Lung microvascular endothelial cell (primary cell): Measurements from ENCODE around the gene RHPN2. TPM values are rescaled to one million over a fixed set of nuclear protein-coding genes. Genes with fewer than 3 reads are reported as not detected.
"Not testable (repeated sequence)": the region's sequence is repeated elsewhere in the genome, so short reads cannot be mapped to it uniquely, and the experiment has no call there.

Experiments
- DNase-seq, 2 donors: peaks; one replicate each; pipeline versions ENCODE4 v3.0.0 to v3.0.0-alpha.2; 2010; ENCODE audit warnings: low read depth in 2 of 2
- total RNA-seq: library from RNA; depleted of rRNA; stranded (reverse); fragments of >200 nt; gene quantifications from 2 replicates; pipeline ENCODE4 v1.2.1, GENCODE V29; 2014

Gene RHPN2
- total RNA-seq, 1 donor from 2014 or later = 10.9 TPM

- peak in 1 of 2 donors; percentile 10 for DNase-seq
These were observed 32.4 kb downstream of the RHPN2 start for GRCh38 chr19:33032218-33032781.

GRCh38 chr19:33029746-33030303 is 34.9 kb downstream of the RHPN2 start:
- DNase-seq = no peak

GRCh38 chr19:33026602-33027001 is 38.1 kb downstream of the RHPN2 start:
- not testable (repeated sequence) for DNase-seq

GRCh38 chr19:33025468-33026238 is 39.0 kb downstream of the RHPN2 start:
- DNase-seq = not testable (repeated sequence)

GRCh38 chr19:33024398-33024797 is 40.3 kb downstream of the RHPN2 start:
- no peak for DNase-seq

GRCh38 chr19:33022472-33023116 is 42.1 kb downstream of the RHPN2 start:
- DNase-seq = no peak

- DNase-seq = not testable (repeated sequence)
These were observed 53.8 kb downstream of the RHPN2 start for GRCh38 chr19:33010891-33011290.

GRCh38 chr19:33008738-33009137 is 56.0 kb downstream of the RHPN2 start:
- DNase-seq = no peak

- no peak for DNase-seq
These were observed 59.2 kb downstream of the RHPN2 start for GRCh38 chr19:33005440-33005839.

- not testable (repeated sequence) for DNase-seq
These were observed 61.2 kb downstream of the RHPN2 start for GRCh38 chr19:33003424-33004024.

GRCh38 chr19:33002126-33002865 is 62.4 kb downstream of the RHPN2 start:
- peak in 1 of 2 donors; percentile 10 for DNase-seq

- no peak for DNase-seq
These were observed 63.8 kb downstream of the RHPN2 start for GRCh38 chr19:33000910-33001309.

- DNase-seq = no peak
These were observed 64.2 kb downstream of the RHPN2 start for GRCh38 chr19:33000510-33000909.

GRCh38 chr19:32998722-32999121 is 66.0 kb downstream of the RHPN2 start:
- DNase-seq = no peak

GRCh38 chr19:32997716-32998355 is 66.9 kb downstream of the RHPN2 start:
- no peak for DNase-seq

- DNase-seq = not testable (repeated sequence)
These were observed 67.6 kb downstream of the RHPN2 start for GRCh38 chr19:32997061-32997464.

GRCh38 chr19:32995966-32996365 is 68.7 kb downstream of the RHPN2 start:
- DNase-seq = not testable (repeated sequence)

GRCh38 chr19:32988724-32989123 is 76.0 kb downstream of the RHPN2 start:
- no peak for DNase-seq

- DNase-seq = not testable (repeated sequence)
These were observed 76.4 kb downstream of the RHPN2 start for GRCh38 chr19:32988254-32988653.

GRCh38 chr19:32982488-32982887 is 82.2 kb downstream of the RHPN2 start:
- not testable (repeated sequence) for DNase-seq

GRCh38 chr19:32979807-32980206 is 84.9 kb downstream of the RHPN2 start:
- DNase-seq = peak in 1 of 2 donors; percentile 69
